Activated T-cell treated with anti-CD3 and anti-CD28 coated beads, Interleukin-2, amount 50 U/mL, for 4 hours (primary cell): ENCODE data around the gene TMEM63A. TPM values are rescaled to one million over a fixed set of nuclear protein-coding genes. Genes with fewer than 3 reads are reported as not detected.

Experiments
- ATAC-seq, 2 donors: fragments of 200-7000 bp; cut with Tn5 transposase; one replicate each; pipeline ENCODE4 v1.10.0; 2021
- DNase-seq: peaks from one replicate; pipeline ENCODE4 v3.0.0-alpha.2; 2020
- H3K27me3 Mint-ChIP-seq: one replicate; pipeline ENCODE4 v1.8.0; 2021; ENCODE audit warnings: low read depth, mixed read lengths
- H3K36me3 Mint-ChIP-seq: one replicate; pipeline ENCODE4 v1.8.0; 2022; ENCODE audit warnings: mixed read lengths; ENCODE audit not compliant: insufficient read depth
- H3K4me1 Mint-ChIP-seq: one replicate; pipeline ENCODE4 v1.8.0; 2021; ENCODE audit warnings: low read depth, mixed read lengths
- H3K4me3 Mint-ChIP-seq: one replicate; pipeline ENCODE4 v1.8.0; 2021; ENCODE audit warnings: mild to moderate bottlenecking, moderate library complexity, mixed read lengths
- H3K9me3 Mint-ChIP-seq: one replicate; pipeline ENCODE4 v1.8.0; 2021; ENCODE audit warnings: mixed read lengths
- total RNA-seq, 3 donors: library from RNA; stranded (reverse); gene quantifications; one replicate each; pipeline ENCODE4 v1.2.1, GENCODE V29; 2021

TMEM63A gene
- total RNA-seq, 3 donors from 2014 or later = 7.1 to 13.5 (median 9.1) TPM

- Mint-ChIP-seq H3K4me1 (peaks cover 36% of the 10 kb centered on the region), H3K4me3 (peak overlapping the region; percentile 88), H3K9me3 (no peaks in the 10 kb centered on the region), H3K36me3 (peaks cover 2% of the 10 kb centered on the region), H3K27me3 (no peaks in the 10 kb centered on the region)
- DNase-seq (no peak), ATAC-seq (no peak)
Measured at GRCh38 chr1:225883616-225884265, 1.6 kb upstream of the TMEM63A start.

- Mint-ChIP-seq H3K9me3 (no peaks in the 10 kb centered on the region), H3K36me3 (peaks cover 2% of the 10 kb centered on the region), H3K4me1 (peaks cover 44% of the 10 kb centered on the region), H3K27me3 (no peaks in the 10 kb centered on the region), H3K4me3 (peak overlapping the region; percentile 88)
- peak; percentile 45 to 48 for ATAC-seq
- DNase-seq = peak; percentile 37
Measured at GRCh38 chr1:225882694-225883615, 775 bp upstream of the TMEM63A start.

- Mint-ChIP-seq H3K36me3 (peaks cover 2% of the 10 kb centered on the region), H3K4me3 (peak overlapping the region; percentile 88)
Measured at GRCh38 chr1:225881081-225881958, 860 bp downstream of the TMEM63A start.

GRCh38 chr1:225880636-225881035 is 1.5 kb downstream of the TMEM63A start:
- peaks cover 2% of the 10 kb centered on the region for H3K36me3 Mint-ChIP-seq

More at GRCh38 chr1:225881081-225881958, 860 bp downstream of the TMEM63A start:
- H3K4me1 Mint-ChIP-seq = peaks cover 58% of the 10 kb centered on the region
- peak; percentile 38 for DNase-seq
- H3K27me3 Mint-ChIP-seq = no peaks in the 10 kb centered on the region
- peak; percentile 26 to 62 for ATAC-seq
- H3K9me3 Mint-ChIP-seq = no peaks in the 10 kb centered on the region

GRCh38 chr1:225880222-225880588 is 2.0 kb downstream of the TMEM63A start:
- Mint-ChIP-seq H3K4me1 (peaks cover 66% of the 10 kb centered on the region), H3K36me3 (peaks cover 2% of the 10 kb centered on the region), H3K4me3 (peak overlapping the region; percentile 88), H3K27me3 (no peaks in the 10 kb centered on the region), H3K9me3 (no peaks in the 10 kb centered on the region)
- no peak for DNase-seq
- ATAC-seq = no peak

More at GRCh38 chr1:225880636-225881035, 1.5 kb downstream of the TMEM63A start:
- ATAC-seq (no peak), DNase-seq (no peak)
- Mint-ChIP-seq H3K4me1 (peaks cover 62% of the 10 kb centered on the region), H3K27me3 (no peaks in the 10 kb centered on the region), H3K9me3 (no peaks in the 10 kb centered on the region), H3K4me3 (peak overlapping the region; percentile 88)

GRCh38 chr1:225879521-225880221 is 2.5 kb downstream of the TMEM63A start:
- Mint-ChIP-seq H3K4me1 (peaks cover 71% of the 10 kb centered on the region), H3K27me3 (no peaks in the 10 kb centered on the region), H3K9me3 (no peaks in the 10 kb centered on the region), H3K36me3 (peaks cover 2% of the 10 kb centered on the region), H3K4me3 (peak overlapping the region; percentile 88)
- DNase-seq (no peak), ATAC-seq (no peak)

GRCh38 chr1:225878282-225878681 is 3.9 kb downstream of the TMEM63A start:
- peaks cover 70% of the 10 kb centered on the region for H3K4me1 Mint-ChIP-seq
- ATAC-seq = no peak

GRCh38 chr1:225877580-225877979 is 4.6 kb downstream of the TMEM63A start:
- no peak for DNase-seq
- Mint-ChIP-seq H3K4me1 (peaks cover 72% of the 10 kb centered on the region), H3K36me3 (peaks cover 10% of the 10 kb centered on the region), H3K27me3 (no peaks in the 10 kb centered on the region), H3K4me3 (no peak overlapping the region), H3K9me3 (no peaks in the 10 kb centered on the region)
- no peak for ATAC-seq

More at GRCh38 chr1:225878282-225878681, 3.9 kb downstream of the TMEM63A start:
- Mint-ChIP-seq H3K36me3 (peaks cover 5% of the 10 kb centered on the region), H3K27me3 (no peaks in the 10 kb centered on the region), H3K9me3 (no peaks in the 10 kb centered on the region), H3K4me3 (no peak overlapping the region)
- DNase-seq = no peak

- H3K9me3 Mint-ChIP-seq = no peaks in the 10 kb centered on the region
- no peak overlapping the region for H3K4me3 Mint-ChIP-seq
- peaks cover 11% of the 10 kb centered on the region for H3K36me3 Mint-ChIP-seq
- no peak for DNase-seq
- H3K4me1 Mint-ChIP-seq = peaks cover 73% of the 10 kb centered on the region
- no peak for ATAC-seq
- H3K27me3 Mint-ChIP-seq = no peaks in the 10 kb centered on the region
Measured at GRCh38 chr1:225876900-225877510, 5.2 kb downstream of the TMEM63A start.

- no peak for ATAC-seq
- H3K27me3 Mint-ChIP-seq = no peaks in the 10 kb centered on the region
- no peak for DNase-seq
- H3K9me3 Mint-ChIP-seq = no peaks in the 10 kb centered on the region
- H3K4me1 Mint-ChIP-seq = peaks cover 73% of the 10 kb centered on the region
- H3K36me3 Mint-ChIP-seq = peaks cover 27% of the 10 kb centered on the region
- H3K4me3 Mint-ChIP-seq = no peak overlapping the region
Measured at GRCh38 chr1:225875044-225875815, 7.0 kb downstream of the TMEM63A start.

GRCh38 chr1:225874431-225874830 is 7.7 kb downstream of the TMEM63A start:
- H3K27me3 Mint-ChIP-seq = no peaks in the 10 kb centered on the region
- peaks cover 26% of the 10 kb centered on the region for H3K36me3 Mint-ChIP-seq
- no peak for DNase-seq
- no peak overlapping the region for H3K4me3 Mint-ChIP-seq
- H3K4me1 Mint-ChIP-seq = peaks cover 65% of the 10 kb centered on the region
- no peaks in the 10 kb centered on the region for H3K9me3 Mint-ChIP-seq
- no peak for ATAC-seq

- Mint-ChIP-seq H3K27me3 (no peaks in the 10 kb centered on the region), H3K36me3 (peaks cover 28% of the 10 kb centered on the region), H3K9me3 (no peaks in the 10 kb centered on the region), H3K4me1 (peaks cover 61% of the 10 kb centered on the region), H3K4me3 (no peak overlapping the region)
- DNase-seq (no peak), ATAC-seq (no peak)
Measured at GRCh38 chr1:225873281-225873850, 8.8 kb downstream of the TMEM63A start.
